ENCODE data around the gene MAGEB1.

Gene MAGEB1, protein sequence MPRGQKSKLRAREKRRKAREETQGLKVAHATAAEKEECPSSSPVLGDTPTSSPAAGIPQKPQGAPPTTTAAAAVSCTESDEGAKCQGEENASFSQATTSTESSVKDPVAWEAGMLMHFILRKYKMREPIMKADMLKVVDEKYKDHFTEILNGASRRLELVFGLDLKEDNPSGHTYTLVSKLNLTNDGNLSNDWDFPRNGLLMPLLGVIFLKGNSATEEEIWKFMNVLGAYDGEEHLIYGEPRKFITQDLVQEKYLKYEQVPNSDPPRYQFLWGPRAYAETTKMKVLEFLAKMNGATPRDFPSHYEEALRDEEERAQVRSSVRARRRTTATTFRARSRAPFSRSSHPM

GRCh38 chrX:30246769-30247489 is at the start of gene MAGEB1:
Gene MAGEB1 (plus strand): TSS chrX:30247146. CDS start chrX:30250494, 3,348 bp downstream.
- DNase-seq (ENCODE audit: low read depth in 2 of 2), result no peak

DNA sequence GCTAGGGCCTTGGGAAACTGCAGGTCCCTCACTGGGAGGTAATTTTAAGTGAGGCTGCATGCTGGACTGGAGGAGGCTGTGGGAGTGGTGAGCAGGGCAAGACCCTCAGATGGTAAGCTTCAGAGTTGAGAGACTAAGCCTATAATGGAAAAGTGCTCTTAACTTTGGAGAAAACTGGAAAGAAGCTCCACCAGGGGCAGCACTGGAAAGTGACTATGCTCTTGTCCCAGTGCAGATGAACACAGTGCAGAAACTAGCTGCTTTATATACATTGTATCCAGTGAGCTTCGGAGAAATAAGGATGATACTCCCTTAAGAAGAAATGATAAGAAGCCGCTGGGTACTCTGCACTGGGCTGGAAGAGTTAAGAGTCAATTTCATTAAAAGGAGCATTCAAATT is 34.8 kb upstream of the MAGEB1 start:
- no peak for DNase-seq (ENCODE audit: low read depth in 2 of 2)

GRCh38 chrX:30215357-30215843 is 31.5 kb upstream of the MAGEB1 start, which contains the start of gene MAGEB2:
Gene MAGEB2 (plus strand): TSS chrX:30215563. CDS start chrX:30218581, 3,018 bp downstream.
- no peak for DNase-seq (ENCODE audit: low read depth in 2 of 2)

DNA sequence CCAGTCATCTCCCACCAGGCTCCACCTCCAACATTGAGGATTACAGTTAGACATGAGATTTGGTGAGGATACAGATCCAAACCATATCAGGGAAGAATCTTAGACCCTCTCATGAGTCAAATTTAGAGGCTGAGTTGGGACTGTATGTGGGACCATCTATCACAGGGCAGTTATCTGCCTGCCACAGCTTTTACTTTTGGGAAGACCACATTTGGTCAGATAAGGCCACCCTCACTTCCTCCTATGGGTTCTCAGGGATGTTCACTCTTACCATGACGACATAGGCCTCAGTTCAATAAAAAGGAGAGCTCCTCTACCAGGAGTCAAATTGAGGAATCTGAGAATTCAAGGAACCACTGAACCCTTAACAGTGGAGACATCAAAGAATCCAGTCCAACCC is 29.5 kb upstream of the MAGEB1 start:
- DNase-seq (ENCODE audit: low read depth in 2 of 2), result no peak

GRCh38 chrX:30219372-30219771 is 27.6 kb upstream of the MAGEB1 start:
- DNase-seq (ENCODE audit: low read depth in 2 of 2), result no peak

DNA sequence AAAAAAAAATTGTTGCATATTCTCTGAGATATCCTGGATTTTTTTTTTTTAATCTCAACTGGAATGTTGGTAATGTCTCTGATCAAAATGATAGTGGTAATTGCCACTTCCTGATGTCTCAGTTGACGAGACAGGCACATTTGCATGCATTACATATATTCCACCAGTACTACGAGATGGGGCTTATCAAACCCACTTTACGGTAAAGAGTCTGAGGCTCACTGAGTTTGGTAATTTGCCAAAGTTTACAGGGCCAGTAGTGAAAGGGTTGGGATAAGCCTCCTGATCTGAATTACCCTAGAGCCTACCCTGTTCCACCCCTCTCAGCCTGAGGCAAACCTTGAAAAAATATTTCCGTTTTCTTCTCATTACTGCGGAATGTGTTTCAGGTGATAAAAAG is 26.3 kb upstream of the MAGEB1 start:
- no peak for DNase-seq (ENCODE audit: low read depth in 2 of 2)

GRCh38 chrX:30224536-30224935 is 22.4 kb upstream of the MAGEB1 start:
- no peak for DNase-seq (ENCODE audit: low read depth in 2 of 2)

- DNase-seq (ENCODE audit: low read depth in 2 of 2), result no peak
These were observed 18.4 kb upstream of the MAGEB1 start for GRCh38 chrX:30228526-30228925.

- DNase-seq (ENCODE audit: low read depth in 2 of 2), result no peak
These were observed 16.6 kb upstream of the MAGEB1 start, which contains the start of gene MAGEB3 for GRCh38 chrX:30230395-30230794. Gene MAGEB3 (plus strand): TSS chrX:30230657. CDS start chrX:30235925, 5,268 bp downstream.

DNA sequence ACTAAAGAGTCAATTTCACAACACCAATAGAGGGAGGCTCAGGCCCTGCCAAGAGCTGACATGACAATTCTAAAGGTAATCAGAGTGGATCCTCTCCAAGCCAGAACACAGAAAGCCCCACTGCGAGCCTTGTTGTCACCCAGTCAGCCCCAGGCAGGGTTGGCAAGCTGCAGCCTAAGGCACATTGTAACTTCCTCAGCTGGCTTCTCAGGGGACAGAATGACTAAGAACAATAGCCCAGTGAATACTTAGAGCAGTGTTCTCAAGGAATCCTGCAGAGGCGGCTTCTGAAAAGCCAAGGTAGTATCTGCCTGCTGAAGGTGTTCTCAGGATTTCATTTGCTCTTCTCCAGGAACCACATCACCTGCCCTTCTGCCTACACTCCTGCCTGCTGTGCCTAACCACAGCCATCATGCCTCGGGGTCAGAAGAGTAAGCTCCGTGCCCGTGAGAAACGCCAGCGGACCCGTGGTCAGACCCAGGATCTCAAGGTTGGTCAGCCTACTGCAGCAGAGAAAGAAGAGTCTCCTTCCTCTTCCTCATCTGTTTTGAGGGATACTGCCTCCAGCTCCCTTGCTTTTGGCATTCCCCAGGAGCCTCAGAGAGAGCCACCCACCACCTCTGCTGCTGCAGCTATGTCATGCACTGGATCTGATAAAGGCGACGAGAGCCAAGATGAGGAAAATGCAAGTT is 5.1 kb upstream of the MAGEB1 start, which contains the start of gene MAGEB4:
Gene MAGEB4, plus strand, starts transcription at position 277 of the 692 bp plus-strand sequence. Its CDS starts 136 bp downstream, at position 413.
- DNase-seq (ENCODE audit: low read depth in 2 of 2), result no peak

GRCh38 chrX:30248854-30249253 is 1.9 kb downstream of the MAGEB1 start:
- DNase-seq (ENCODE audit: low read depth in 2 of 2), result no peak

GRCh38 chrX:30253257-30253656 is 6.3 kb downstream of the MAGEB1 start:
- no peak for DNase-seq (ENCODE audit: low read depth in 2 of 2)

- DNase-seq (ENCODE audit: low read depth in 2 of 2), result no peak
These were observed 13.0 kb downstream of the MAGEB1 start for GRCh38 chrX:30259927-30260326.

- DNase-seq (ENCODE audit: low read depth in 2 of 2), result no peak
These were observed 14.1 kb downstream of the MAGEB1 start for GRCh38 chrX:30261012-30261411.

DNA sequence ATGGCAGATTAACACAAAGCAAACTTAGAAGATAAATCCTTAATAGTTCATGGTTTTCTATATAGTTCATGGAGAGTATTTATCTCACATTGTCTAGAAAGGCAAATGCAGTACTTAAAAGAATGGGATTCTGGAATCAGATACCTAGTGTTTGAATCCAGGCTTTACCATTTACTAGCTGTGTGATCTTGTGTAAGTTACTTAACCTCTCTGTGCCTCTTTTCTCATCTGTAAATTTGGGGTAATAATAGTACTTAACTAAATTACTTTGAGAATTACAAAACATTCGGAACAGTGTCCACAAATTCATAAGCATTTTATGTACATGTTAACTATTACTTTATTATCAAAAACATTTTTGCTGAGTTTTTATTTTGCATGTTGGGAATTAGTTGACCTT is 15.8 kb downstream of the MAGEB1 start:
- no peak for DNase-seq (ENCODE audit: low read depth in 2 of 2)

GRCh38 chrX:30270639-30271038 is 23.7 kb downstream of the MAGEB1 start:
- no peak for DNase-seq (ENCODE audit: low read depth in 2 of 2)

- DNase-seq (ENCODE audit: low read depth in 2 of 2), result no peak
These were observed 28.6 kb downstream of the MAGEB1 start for GRCh38 chrX:30275498-30275897.

GRCh38 chrX:30278365-30278764 is 31.4 kb downstream of the MAGEB1 start:
- no peak for DNase-seq (ENCODE audit: low read depth in 2 of 2)

GRCh38 chrX:30280428-30280827 is 33.5 kb downstream of the MAGEB1 start:
- no peak for DNase-seq (ENCODE audit: low read depth in 2 of 2)

- DNase-seq (ENCODE audit: low read depth in 2 of 2), result no peak
These were observed 35.6 kb downstream of the MAGEB1 start for GRCh38 chrX:30282527-30282926.

- no peak for DNase-seq (ENCODE audit: low read depth in 2 of 2)
These were observed 36.7 kb downstream of the MAGEB1 start for GRCh38 chrX:30283456-30284200.
